Left renal cortex interstitium (tissue), 4 donors: ENCODE results near the gene RASSF4. TPM values are rescaled to one million over a fixed set of nuclear protein-coding genes. Genes with fewer than 3 reads are reported as not detected.

Experiments used
- DNase-seq, 4 donors: peaks; one replicate each; pipeline ENCODE4 v3.0.0-alpha.2; 2013; ENCODE audit warnings: low read depth in 4 of 4, low spot score in 2 of 4, missing footprints in 1 of 4
- polyA plus RNA-seq, 4 donors: library from polyadenylated mRNA; unstranded; fragments of 120-200 nt; gene quantifications; one replicate each; pipeline ENCODE4 v1.2.1, GENCODE V29; 2013; ENCODE audit not compliant: insufficient read length in 4 of 4

RASSF4 gene
- polyA plus RNA-seq, 4 donors: 23.2 to 43.6 (median 29.7) TPM

- DNase-seq: no peak
Observed at GRCh38 chr10:44961931-44962750, 2.5 kb downstream of the RASSF4 start.

DNA sequence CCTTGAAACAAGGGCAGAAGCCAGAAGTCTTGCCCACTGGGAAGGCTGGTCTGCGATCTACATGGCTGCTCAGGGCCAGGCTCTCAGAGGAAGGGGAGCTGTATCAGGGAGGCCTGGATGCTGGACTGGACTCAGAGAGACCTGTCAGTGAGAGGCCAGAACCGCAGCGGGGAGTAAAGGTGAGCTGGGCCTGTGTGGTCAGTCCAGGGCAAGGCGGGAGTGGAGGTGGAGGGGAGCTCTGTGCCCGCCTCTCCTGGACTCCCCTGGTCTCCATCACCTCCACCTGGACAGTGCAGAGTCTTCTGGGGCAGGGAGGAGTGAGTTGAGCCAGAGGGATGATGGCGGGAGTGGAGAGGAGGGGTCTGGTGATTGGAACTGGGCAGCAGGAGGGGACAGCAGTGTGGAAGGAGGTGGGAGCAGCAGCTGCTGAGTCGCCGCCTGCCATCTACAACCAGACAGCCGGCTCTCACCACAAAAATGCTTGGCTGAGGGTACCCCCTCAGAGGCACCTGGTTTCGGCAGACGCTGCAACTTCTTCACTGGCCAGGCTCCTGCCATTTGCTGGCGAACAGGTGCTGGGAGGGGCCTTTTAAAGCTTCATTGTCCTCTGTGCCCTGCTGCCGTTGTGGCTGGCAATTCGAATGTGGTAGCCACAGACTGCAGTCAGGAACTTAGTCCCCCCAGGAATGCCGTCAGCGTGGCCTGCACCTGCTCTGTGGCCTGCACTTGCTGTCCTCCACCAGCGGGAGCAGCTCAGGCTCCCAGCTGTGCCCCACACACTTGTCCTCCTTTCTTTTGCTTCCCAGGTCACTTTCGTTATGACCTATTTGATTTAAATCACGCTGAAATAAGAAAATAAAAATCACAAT, 3.5 kb downstream of the RASSF4 start:
- no peak for DNase-seq

- no peak for DNase-seq
Observed at GRCh38 chr10:44963772-44964633, 4.4 kb downstream of the RASSF4 start.

GRCh38 chr10:44965104-44965503, 5.5 kb downstream of the RASSF4 start:
- no peak for DNase-seq

- no peak for DNase-seq
Observed at GRCh38 chr10:44965651-44966097, 6.1 kb downstream of the RASSF4 start.

DNA sequence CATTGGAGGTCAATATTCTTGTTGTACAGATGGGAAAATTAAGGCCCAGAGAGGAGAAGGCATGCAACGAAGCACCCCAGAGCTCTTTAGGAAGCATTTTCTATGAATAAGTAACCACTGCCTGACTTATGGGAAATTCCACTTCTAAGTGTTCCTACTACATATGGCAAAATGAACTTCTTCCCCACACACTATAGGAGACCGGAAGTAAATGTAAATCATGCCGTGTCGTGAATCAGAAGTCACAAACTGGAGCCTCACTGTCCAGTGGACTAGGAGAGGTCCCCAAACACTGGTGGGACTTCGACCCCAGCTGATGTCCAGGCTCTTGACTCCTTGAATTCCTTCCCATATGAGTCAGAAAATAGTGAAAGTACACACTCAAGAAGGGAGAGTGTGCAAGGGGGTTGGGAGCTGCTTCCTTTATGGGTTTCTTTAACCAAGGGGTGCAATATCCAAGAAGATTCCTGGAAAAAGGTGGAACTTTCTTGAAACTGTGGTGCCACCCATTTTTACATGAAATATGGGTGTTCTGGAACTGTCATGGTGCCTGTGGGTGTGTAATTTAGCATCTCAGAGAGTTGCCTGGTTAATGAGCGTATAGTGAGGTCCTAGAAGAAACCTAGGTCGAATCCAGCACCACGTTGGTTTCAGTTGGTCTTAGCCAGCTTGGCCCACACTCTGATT, 6.7 kb downstream of the RASSF4 start:
- DNase-seq: no peak

DNA sequence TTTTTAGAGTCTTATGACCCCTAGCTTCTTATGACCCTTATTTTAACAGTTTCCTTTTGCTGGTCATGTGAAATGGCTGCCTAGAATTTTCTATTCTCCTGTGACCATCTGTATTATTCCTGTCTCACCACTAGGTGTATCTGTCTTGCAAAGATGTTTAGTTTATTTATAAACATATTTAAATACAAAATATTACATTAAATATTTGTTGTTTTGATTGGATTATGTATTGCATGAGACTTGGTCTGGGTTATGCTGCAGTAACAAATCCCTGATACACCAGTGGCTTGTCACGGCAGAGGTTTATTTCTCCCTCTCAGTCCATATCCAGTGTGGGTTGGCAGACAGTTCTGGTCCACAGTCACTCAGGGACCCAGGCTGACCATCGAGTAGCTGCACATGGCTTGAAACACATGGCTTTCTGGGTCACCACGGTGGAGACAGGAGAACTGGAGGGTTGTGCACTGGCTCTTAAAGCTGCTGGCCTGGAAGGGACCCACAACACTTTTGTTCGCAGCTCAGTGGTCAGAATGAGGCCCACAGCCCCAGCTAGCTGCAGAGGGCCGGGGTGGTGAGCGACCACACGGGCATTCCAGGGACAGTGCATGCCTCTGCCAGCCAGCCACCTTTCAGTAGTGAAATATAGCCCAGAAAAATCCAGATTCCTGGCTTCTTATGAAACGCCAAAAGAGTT, 7.4 kb downstream of the RASSF4 start:
- DNase-seq: no peak

- DNase-seq: no peak
Observed at GRCh38 chr10:44967616-44968015, 8.0 kb downstream of the RASSF4 start.

DNA sequence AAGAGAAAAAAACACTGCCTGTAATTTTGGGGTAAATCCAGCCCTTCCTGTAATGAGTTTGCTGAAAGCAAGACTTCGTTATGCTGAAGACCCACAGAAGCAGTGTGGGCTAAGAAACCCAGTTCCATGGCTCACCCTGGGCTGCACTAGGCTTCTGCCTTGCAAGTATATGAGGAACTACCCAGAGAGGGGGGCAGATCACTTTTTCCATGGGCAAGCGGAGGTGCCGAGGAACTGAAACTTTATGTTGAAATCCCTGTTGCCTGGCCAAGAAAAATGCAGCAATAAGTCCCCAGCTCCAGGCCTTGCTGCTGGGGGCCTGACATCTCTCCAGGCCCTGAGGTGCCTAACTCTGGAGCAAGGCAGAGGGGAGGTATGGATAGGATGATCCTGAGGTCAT, 8.5 kb downstream of the RASSF4 start:
- no peak for DNase-seq

GRCh38 chr10:44968500-44969400, 9.1 kb downstream of the RASSF4 start:
- no peak for DNase-seq

DNA sequence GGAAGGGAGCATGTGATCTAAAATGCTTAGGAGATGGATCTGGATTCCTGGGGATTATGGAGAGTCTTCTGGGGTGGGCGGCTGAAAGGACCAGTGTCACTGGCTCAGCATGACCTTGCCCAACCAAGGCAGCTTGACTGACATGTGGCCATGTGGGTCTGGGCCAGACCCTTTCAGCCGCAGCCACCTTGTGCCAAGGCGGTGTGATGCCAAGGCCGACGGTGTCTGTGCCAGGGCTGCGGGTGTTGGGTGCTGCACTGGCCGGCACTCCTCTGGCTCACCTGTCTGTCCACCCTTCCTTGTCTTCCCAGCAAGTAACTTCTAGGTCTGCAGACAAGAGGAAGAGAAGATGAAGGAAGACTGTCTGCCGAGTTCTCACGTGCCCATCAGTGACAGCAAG, 10.3 kb downstream of the RASSF4 start:
- no peak for DNase-seq

GRCh38 chr10:44970812-44971395, 11.3 kb downstream of the RASSF4 start:
- DNase-seq: no peak

DNA sequence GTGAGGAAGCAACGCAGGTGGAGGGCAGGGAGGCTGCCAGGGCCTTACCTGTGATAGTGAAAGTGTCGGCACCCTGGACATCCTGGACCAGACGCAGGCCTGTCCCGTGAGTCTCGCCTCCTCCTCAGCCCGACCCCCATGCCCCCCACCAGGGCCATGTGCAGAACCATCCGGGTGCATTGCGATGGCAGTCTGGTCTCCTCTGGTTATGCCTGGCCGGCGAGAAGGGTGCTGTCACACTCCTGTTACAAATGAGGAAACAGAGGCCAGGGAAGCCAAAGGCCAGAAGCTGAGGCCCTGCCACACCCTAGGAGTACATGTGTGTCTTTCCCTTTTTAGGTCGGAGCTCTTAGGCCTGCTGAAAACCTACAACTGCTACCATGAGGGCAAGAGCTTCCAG, 11.8 kb downstream of the RASSF4 start:
- DNase-seq: no peak

DNA sequence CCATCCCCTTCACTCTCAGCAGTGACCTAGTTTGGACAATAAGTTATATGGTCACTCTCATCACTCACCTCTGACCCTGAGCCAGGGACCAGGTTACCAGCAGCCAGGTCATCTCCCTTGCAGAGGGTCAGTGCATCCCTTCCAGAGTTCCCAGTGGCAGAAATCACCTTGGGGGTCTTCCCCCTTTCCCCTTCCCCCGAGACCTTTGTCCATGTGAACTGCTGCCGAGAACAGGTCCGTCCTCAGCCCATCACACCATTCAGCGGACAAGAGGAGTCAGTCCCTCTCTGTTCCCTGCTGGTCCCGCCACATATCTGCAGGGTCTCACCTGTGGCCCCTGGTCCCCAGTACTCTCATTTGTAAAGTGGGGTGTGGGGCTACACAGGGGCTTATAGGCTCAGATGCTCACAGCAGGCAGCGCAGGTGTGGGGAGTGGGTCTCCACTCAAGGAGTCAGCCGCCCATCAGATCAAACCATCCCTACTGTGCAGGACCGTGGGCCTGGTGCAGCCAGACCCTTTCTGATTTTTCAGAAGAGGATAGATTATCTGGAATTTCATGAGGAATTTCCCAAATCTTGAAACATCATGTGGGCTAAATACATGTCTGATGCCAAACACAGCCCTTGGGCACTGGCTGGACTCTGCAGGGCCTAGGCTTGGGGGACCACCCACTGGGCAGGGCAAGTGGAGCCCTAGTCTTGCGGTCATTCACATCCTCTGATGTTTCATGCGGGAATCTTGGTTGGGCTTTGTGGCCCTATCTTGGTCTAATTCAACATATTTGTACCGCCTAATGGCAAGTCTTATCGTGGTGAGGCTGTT, 12.5 kb downstream of the RASSF4 start:
- DNase-seq: no peak

GRCh38 chr10:44972874-44973306, 13.3 kb downstream of the RASSF4 start:
- DNase-seq: no peak

- DNase-seq: no peak
Observed at GRCh38 chr10:44973323-44974081, 13.9 kb downstream of the RASSF4 start.
